ENCODE measurements around the gene FIBCD1. TPM values are rescaled to one million over a fixed set of nuclear protein-coding genes. Genes with fewer than 3 reads are reported as not detected.

FIBCD1 gene
- polyA plus RNA-seq, 4 donors: 0.35 to 1.5 TPM; not detected in 2

- Histone ChIP-seq H3K27ac (ENCODE audit: low read depth in 1 of 3, low read length in 2 of 3) (no peak overlapping the region), H3K27me3 (ENCODE audit: control insufficient read depth in 3 of 3, insufficient read depth in 3 of 3, low read length in 3 of 3) (peaks cover 0 to 16% (median 0%) of the 10 kb centered on the region in 3 donors), H3K4me3 (ENCODE audit: low read depth in 1 of 3, low read length in 3 of 3) (no peak overlapping the region), H3K4me1 (ENCODE audit: control insufficient read depth in 3 of 3, insufficient read depth in 2 of 3, low read depth in 1 of 3, low read length in 2 of 3) (no peaks in the 10 kb centered on the region), H3K9me3 (ENCODE audit: control insufficient read depth in 2 of 2, insufficient read depth in 1 of 2, low read depth in 1 of 2, low read length in 1 of 2) (no peaks in the 10 kb centered on the region), H3K36me3 (ENCODE audit: control insufficient read depth in 3 of 3, insufficient read depth in 2 of 3, low read depth in 1 of 3, low read length in 3 of 3) (no peaks in the 10 kb centered on the region)
- FAIRE-seq (no peak), DNase-seq (no peak)
- 70 to 85% (median 75%) methylated on average over 12 of the region's 12 CpGs for WGBS, 3 donors
Measured at GRCh38 chr9:130970052-130970451, 31.0 kb upstream of the FIBCD1 start.

GRCh38 chr9:130965680-130966079 lies 26.6 kb upstream of the FIBCD1 start:
- H3K9me3 ChIP-seq (ENCODE audit: control insufficient read depth in 2 of 2, insufficient read depth in 1 of 2, low read depth in 1 of 2, low read length in 1 of 2): peaks cover 0 to 6% of the 10 kb centered on the region in 2 donors
- DNase-seq (no peak), FAIRE-seq (no peak)
- no peak overlapping the region for H3K27ac ChIP-seq (ENCODE audit: low read depth in 1 of 3, low read length in 2 of 3)
- peaks cover 0 to 3% (median 0%) of the 10 kb centered on the region in 3 donors for H3K27me3 ChIP-seq (ENCODE audit: control insufficient read depth in 3 of 3, insufficient read depth in 3 of 3, low read length in 3 of 3)
- no peak overlapping the region for H3K4me3 ChIP-seq (ENCODE audit: low read depth in 1 of 3, low read length in 3 of 3)
- H3K4me1 ChIP-seq (ENCODE audit: control insufficient read depth in 3 of 3, insufficient read depth in 2 of 3, low read depth in 1 of 3, low read length in 2 of 3): no peaks in the 10 kb centered on the region
- no peaks in the 10 kb centered on the region for H3K36me3 ChIP-seq (ENCODE audit: control insufficient read depth in 3 of 3, insufficient read depth in 2 of 3, low read depth in 1 of 3, low read length in 3 of 3)
- WGBS, 3 donors: 84 to 88% (median 87%) methylated on average over 7 of the region's 7 CpGs

- no peak for DNase-seq
- no peaks in the 10 kb centered on the region for H3K4me1 ChIP-seq (ENCODE audit: control insufficient read depth in 3 of 3, insufficient read depth in 2 of 3, low read depth in 1 of 3, low read length in 2 of 3)
- WGBS, 3 donors: 96 to 97% (median 96%) methylated on average over 8 of the region's 8 CpGs
- peaks cover 0 to 7% (median 0%) of the 10 kb centered on the region in 3 donors for H3K27me3 ChIP-seq (ENCODE audit: control insufficient read depth in 3 of 3, insufficient read depth in 3 of 3, low read length in 3 of 3)
- no peak overlapping the region for H3K27ac ChIP-seq (ENCODE audit: low read depth in 1 of 3, low read length in 2 of 3)
- H3K4me3 ChIP-seq (ENCODE audit: low read depth in 1 of 3, low read length in 3 of 3): no peak overlapping the region
- no peak for FAIRE-seq
- peaks cover 1 to 6% of the 10 kb centered on the region in 2 donors for H3K9me3 ChIP-seq (ENCODE audit: control insufficient read depth in 2 of 2, insufficient read depth in 1 of 2, low read depth in 1 of 2, low read length in 1 of 2)
- no peaks in the 10 kb centered on the region for H3K36me3 ChIP-seq (ENCODE audit: control insufficient read depth in 3 of 3, insufficient read depth in 2 of 3, low read depth in 1 of 3, low read length in 3 of 3)
Measured at GRCh38 chr9:130963916-130964315, 24.9 kb upstream of the FIBCD1 start.

- Histone ChIP-seq H3K4me3 (ENCODE audit: low read depth in 1 of 3, low read length in 3 of 3) (no peak overlapping the region), H3K27me3 (ENCODE audit: control insufficient read depth in 3 of 3, insufficient read depth in 3 of 3, low read length in 3 of 3) (peaks cover 0 to 7% (median 0%) of the 10 kb centered on the region in 3 donors), H3K4me1 (ENCODE audit: control insufficient read depth in 3 of 3, insufficient read depth in 2 of 3, low read depth in 1 of 3, low read length in 2 of 3) (no peaks in the 10 kb centered on the region), H3K27ac (ENCODE audit: low read depth in 1 of 3, low read length in 2 of 3) (no peak overlapping the region), H3K36me3 (ENCODE audit: control insufficient read depth in 3 of 3, insufficient read depth in 2 of 3, low read depth in 1 of 3, low read length in 3 of 3) (no peaks in the 10 kb centered on the region), H3K9me3 (ENCODE audit: control insufficient read depth in 2 of 2, insufficient read depth in 1 of 2, low read depth in 1 of 2, low read length in 1 of 2) (peaks cover 2 to 10% of the 10 kb centered on the region in 2 donors)
- DNase-seq: no peak
- FAIRE-seq: no peak
- WGBS, 3 donors: 84 to 91% (median 87%) methylated on average over 15 of the region's 15 CpGs
Measured at GRCh38 chr9:130963337-130963908, 24.4 kb upstream of the FIBCD1 start.

GRCh38 chr9:130962418-130963316 lies 23.6 kb upstream of the FIBCD1 start:
- Histone ChIP-seq H3K9me3 (ENCODE audit: control insufficient read depth in 2 of 2, insufficient read depth in 1 of 2, low read depth in 1 of 2, low read length in 1 of 2) (peaks cover 2 to 10% of the 10 kb centered on the region in 2 donors), H3K27ac (ENCODE audit: low read depth in 1 of 3, low read length in 2 of 3) (no peak overlapping the region), H3K4me3 (ENCODE audit: low read depth in 1 of 3, low read length in 3 of 3) (no peak overlapping the region), H3K36me3 (ENCODE audit: control insufficient read depth in 3 of 3, insufficient read depth in 2 of 3, low read depth in 1 of 3, low read length in 3 of 3) (no peaks in the 10 kb centered on the region), H3K4me1 (ENCODE audit: control insufficient read depth in 3 of 3, insufficient read depth in 2 of 3, low read depth in 1 of 3, low read length in 2 of 3) (no peaks in the 10 kb centered on the region), H3K27me3 (ENCODE audit: control insufficient read depth in 3 of 3, insufficient read depth in 3 of 3, low read length in 3 of 3) (peaks cover 0 to 7% (median 0%) of the 10 kb centered on the region in 3 donors)
- WGBS, 3 donors: 54 to 63% (median 62%) methylated on average over 22 of the region's 22 CpGs
- DNase-seq: no peak
- no peak for FAIRE-seq

- 84 to 90% (median 87%) methylated on average over 8 of the region's 8 CpGs for whole genome bisulfite sequencing, 3 donors
- FAIRE-seq (no peak), DNase-seq (no peak)
- Histone ChIP-seq H3K27me3 (ENCODE audit: control insufficient read depth in 3 of 3, insufficient read depth in 3 of 3, low read length in 3 of 3) (peaks cover 0 to 7% (median 0%) of the 10 kb centered on the region in 3 donors), H3K27ac (ENCODE audit: low read depth in 1 of 3, low read length in 2 of 3) (no peak overlapping the region), H3K36me3 (ENCODE audit: control insufficient read depth in 3 of 3, insufficient read depth in 2 of 3, low read depth in 1 of 3, low read length in 3 of 3) (no peaks in the 10 kb centered on the region), H3K9me3 (ENCODE audit: control insufficient read depth in 2 of 2, insufficient read depth in 1 of 2, low read depth in 1 of 2, low read length in 1 of 2) (peaks cover 2 to 10% of the 10 kb centered on the region in 2 donors), H3K4me3 (ENCODE audit: low read depth in 1 of 3, low read length in 3 of 3) (no peak overlapping the region), H3K4me1 (ENCODE audit: control insufficient read depth in 3 of 3, insufficient read depth in 2 of 3, low read depth in 1 of 3, low read length in 2 of 3) (no peaks in the 10 kb centered on the region)
Measured at GRCh38 chr9:130961511-130962300, 22.7 kb upstream of the FIBCD1 start.

- DNase-seq (no peak), FAIRE-seq (no peak)
- Histone ChIP-seq H3K27ac (ENCODE audit: low read depth in 1 of 3, low read length in 2 of 3) (no peak overlapping the region), H3K4me1 (ENCODE audit: control insufficient read depth in 3 of 3, insufficient read depth in 2 of 3, low read depth in 1 of 3, low read length in 2 of 3) (no peaks in the 10 kb centered on the region), H3K36me3 (ENCODE audit: control insufficient read depth in 3 of 3, insufficient read depth in 2 of 3, low read depth in 1 of 3, low read length in 3 of 3) (no peaks in the 10 kb centered on the region), H3K4me3 (ENCODE audit: low read depth in 1 of 3, low read length in 3 of 3) (no peak overlapping the region), H3K27me3 (ENCODE audit: control insufficient read depth in 3 of 3, insufficient read depth in 3 of 3, low read length in 3 of 3) (peaks cover 0 to 7% (median 0%) of the 10 kb centered on the region in 3 donors), H3K9me3 (ENCODE audit: control insufficient read depth in 2 of 2, insufficient read depth in 1 of 2, low read depth in 1 of 2, low read length in 1 of 2) (peaks cover 2 to 10% of the 10 kb centered on the region in 2 donors)
- 81 to 85% (median 83%) methylated on average over 14 of the region's 14 CpGs for WGBS, 3 donors
Measured at GRCh38 chr9:130960522-130961378, 21.7 kb upstream of the FIBCD1 start.

Data from small intestine (tissue), 7 donors.